HG03460 (cell line): Measurements from ENCODE around the gene SEMA4D.

Experiments
- ATAC-seq: cut with Tn5 transposase; IDR thresholded peaks from one replicate; pipeline ENCODE4 v1.9.1; 2021; ENCODE audit not compliant: unreplicated experiment

Gene SEMA4D

DNA sequence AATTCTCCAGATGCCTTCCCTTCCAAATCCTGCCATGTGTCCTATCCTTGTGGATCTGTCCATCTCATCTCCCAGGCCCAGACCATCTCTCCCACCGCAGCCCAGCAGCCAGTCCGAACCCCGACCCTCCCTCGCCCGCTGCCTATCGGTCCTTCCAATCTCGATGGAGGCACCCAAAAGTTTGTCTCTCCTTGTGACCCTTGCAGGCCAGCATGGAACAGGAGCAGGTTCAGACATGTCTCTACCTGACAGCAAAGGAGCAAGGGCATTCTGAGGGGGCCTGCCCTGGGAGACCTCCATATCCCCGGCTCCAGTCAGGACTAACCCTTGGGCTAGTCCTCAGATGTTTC is 51.0 kb downstream of the SEMA4D start:
- no peak for ATAC-seq

GRCh38 chr9:89446261-89446960 is 51.5 kb downstream of the SEMA4D start:
- no peak for ATAC-seq

- no peak for ATAC-seq
These were observed 52.1 kb downstream of the SEMA4D start for GRCh38 chr9:89445801-89446251.

GRCh38 chr9:89444925-89445765 is 52.8 kb downstream of the SEMA4D start:
- ATAC-seq, result no peak

DNA sequence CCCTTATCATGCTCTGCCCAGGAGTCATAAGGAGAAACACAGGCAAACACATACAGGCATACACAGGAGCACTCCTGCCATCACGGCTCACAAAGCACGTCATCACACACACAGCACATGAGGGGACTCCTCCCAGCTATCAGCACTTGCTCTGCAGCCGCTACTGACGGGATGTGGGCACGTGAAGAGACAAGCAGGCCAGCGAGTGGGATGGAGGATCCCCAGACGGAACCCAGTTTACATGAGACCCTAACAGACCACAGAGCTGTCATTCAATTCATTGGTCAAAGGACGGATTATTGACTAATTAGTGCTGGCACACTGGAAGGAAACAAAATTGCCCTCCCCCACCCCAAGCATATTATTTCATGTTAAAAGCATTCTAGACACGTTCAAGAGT is 53.6 kb downstream of the SEMA4D start:
- ATAC-seq, result no peak

GRCh38 chr9:89442981-89443814 is 54.7 kb downstream of the SEMA4D start:
- peak; percentile 43 for ATAC-seq

DNA sequence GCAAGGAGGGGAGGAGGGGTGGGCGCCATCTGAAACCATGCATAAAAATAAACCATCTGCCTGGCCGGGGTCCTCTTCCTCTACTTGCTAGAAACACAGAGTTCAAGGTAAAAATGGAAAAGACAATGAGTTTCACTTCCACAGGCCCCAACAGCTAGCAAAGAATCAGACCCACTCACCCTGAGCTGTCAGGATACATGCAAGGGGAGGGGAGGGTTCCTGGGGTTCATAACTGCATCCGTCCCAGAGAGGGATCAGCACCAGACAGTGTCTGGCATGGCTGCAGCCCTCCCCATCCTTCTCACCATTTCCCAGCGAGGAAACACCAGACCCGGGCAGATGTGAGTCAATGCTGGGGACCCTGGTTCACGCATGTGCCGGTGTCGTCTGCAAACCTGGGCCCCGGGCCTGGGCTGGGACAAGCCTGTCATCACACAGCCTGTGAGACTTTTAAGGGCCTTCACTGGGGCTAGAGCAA is 55.4 kb downstream of the SEMA4D start:
- ATAC-seq, result peak; percentile 44

- no peak for ATAC-seq
These were observed 55.9 kb downstream of the SEMA4D start for GRCh38 chr9:89441986-89442385.

- ATAC-seq, result no peak
These were observed 56.3 kb downstream of the SEMA4D start for GRCh38 chr9:89441655-89441970.

GRCh38 chr9:89440951-89441654 is 56.8 kb downstream of the SEMA4D start:
- no peak for ATAC-seq

GRCh38 chr9:89440548-89440947 is 57.4 kb downstream of the SEMA4D start:
- ATAC-seq, result no peak

DNA sequence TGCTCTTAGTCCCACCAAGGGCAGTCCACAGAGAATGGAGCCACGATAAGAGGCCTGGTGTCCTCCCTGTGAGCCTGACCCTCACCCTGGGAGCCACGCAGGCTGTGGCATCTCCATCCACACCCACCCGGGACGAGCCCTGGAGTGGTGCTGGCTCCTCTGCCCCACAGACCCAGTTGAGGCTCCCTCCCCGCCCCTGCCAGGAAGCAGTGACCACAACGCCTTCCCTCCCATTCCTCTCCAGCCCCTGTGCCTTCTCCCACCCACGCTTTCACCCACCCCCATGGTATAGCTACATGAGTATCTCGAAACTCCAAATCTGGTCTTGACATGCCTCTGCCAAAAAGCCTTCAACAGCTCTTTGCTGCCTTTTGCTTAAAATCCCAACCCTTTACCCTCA is 57.9 kb downstream of the SEMA4D start:
- no peak for ATAC-seq

DNA sequence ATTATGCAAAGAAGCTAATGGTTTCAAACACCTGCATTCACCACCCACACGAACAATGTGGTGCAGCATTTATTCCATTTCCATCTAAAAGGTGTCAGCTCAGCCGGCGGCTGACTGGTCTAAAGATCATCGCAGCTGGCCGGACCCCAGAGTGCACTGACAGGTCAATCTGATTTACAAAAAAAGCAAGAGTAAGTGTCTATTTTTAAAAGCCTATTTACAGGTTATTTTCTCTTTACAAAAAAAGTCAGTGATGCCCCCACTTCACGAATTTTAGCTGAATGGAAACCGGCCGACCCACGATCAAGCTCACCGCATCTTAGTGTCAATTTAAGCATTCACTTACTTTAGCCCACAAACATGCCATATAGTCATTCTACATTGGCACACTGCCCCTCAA is 58.3 kb downstream of the SEMA4D start:
- ATAC-seq, result no peak

GRCh38 chr9:89438194-89438593 is 59.7 kb downstream of the SEMA4D start:
- no peak for ATAC-seq

DNA sequence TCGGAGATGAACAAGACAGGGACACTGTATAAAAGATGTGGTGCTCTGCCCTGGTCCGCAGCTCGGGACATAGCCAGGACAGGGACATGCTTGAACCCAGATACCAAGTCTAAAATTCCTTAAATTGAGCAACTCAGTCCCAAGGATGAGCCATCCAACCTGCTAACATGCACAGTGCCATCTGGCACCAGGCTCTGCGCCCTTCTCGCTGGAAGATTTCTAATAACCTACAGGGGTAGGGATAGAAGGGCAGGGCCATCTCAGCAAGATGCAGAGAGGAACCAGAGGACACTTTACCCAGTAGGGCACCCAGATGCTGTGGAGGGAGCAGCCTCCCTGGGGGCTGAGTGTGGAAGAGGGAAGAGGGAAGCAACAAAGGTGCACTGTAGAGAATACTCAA is 60.1 kb downstream of the SEMA4D start:
- ATAC-seq, result no peak

DNA sequence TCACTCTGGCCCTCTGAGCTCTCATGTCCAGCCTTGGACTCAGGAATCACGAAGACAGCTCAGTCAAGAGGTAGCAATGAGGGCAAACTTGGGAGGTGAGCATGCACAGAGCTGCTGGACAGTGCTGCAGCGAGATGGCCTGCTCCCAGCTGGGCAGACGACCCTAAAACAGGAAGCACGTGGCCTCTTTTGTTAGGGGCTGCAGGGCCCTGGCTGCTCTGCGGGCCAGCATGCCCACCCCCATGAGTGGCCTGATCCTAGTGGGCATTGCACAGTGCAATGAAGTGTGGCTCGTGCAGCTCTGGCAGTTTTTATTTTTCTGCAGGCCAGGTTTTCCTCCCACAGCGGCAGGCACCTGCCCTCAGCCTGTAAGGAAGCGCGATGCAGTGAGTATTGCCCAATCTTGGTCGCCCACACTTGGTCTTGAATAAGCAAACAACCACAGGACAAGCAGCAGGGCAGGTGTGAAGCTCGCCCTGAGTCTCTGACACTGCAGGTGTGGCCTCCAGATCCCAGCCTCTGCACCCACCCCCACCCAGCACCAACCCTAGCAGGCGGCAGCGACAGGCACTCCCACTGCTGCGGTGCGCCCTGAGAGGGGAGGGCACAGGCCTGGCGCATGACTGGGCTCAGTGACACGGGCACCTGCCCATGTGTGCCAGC is 60.8 kb downstream of the SEMA4D start:
- ATAC-seq, result no peak

DNA sequence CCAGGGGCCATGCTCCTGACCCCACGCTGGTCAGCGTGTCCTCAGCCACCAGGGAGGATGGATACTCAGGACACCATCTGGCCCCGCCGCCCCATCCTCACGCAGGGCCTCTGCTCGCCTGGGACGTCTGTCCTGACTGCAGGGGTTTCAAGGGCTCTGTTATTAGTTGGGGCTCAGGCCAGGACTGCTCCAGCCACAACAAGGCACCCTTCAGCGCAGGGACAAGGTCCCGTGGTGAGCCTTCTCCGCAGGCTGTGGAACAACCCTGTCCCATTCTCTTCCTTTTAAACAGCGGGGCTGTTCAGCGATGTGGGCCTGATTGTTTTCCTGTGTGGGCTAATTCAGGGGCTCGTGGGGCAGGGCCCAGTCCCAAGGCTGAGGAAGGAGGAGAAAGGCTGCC is 61.6 kb downstream of the SEMA4D start:
- ATAC-seq, result no peak

GRCh38 chr9:89435071-89435823 is 62.7 kb downstream of the SEMA4D start:
- no peak for ATAC-seq

GRCh38 chr9:89434636-89435035 is 63.3 kb downstream of the SEMA4D start:
- ATAC-seq, result no peak

GRCh38 chr9:89433826-89434225 is 64.1 kb downstream of the SEMA4D start:
- no peak for ATAC-seq
